ENCODE data around the gene ERAP2.

GRCh38 chr5:96920744-96921355 is 44.5 kb downstream of the ERAP2 start:
- TF ChIP-seq EZH2 (IDR thresholded peaks at IDR 0.05; ENCODE audit: insufficient read depth, poor library complexity, severe bottlenecking) (no peak), EZH2phosphoT487 (IDR thresholded peaks at IDR 0.05; ENCODE audit: insufficient read depth, low read depth) (no peak)

Data from GM23248 (cell line).